BJ (cell line): ENCODE data around the gene HIVEP3. TPM values are rescaled to one million over a fixed set of nuclear protein-coding genes. Genes with fewer than 3 reads are reported as not detected.

Experiments used
- CTCF ChIA-PET: fragments of 350-600 bp; formaldehyde crosslinking; extraction: SDS; loops from one replicate; lab custom pipeline; 2021; ENCODE audit warnings: antibody characterized with exemption, inconsistent platforms; lab: Yijun Ruan, JAX
- POLR2A ChIA-PET: fragments of 300-600 bp; sonication (Branson Sonifier 250); formaldehyde crosslinking; extraction: SDS; loops from one replicate; lab custom pipeline; 2021; ENCODE audit warnings: antibody characterized with exemption; lab: Charles Lee
- DNase-seq: peaks from one replicate; pipeline ENCODE4 v3.0.0-alpha.2; 2011; ENCODE audit warnings: low read depth
- H3K27me3 ChIP-seq: 2 replicates; pipeline ENCODE4 v1.6.0; 2011; ENCODE audit warnings: low read length; ENCODE audit not compliant: control insufficient read depth, insufficient read depth
- H3K36me3 ChIP-seq: 2 replicates; pipeline ENCODE4 v1.5.1; 2011; ENCODE audit warnings: low read length; ENCODE audit not compliant: control insufficient read depth, insufficient read depth
- H3K4me3 ChIP-seq: 2 replicates; pipeline ENCODE4 v1.5.1; 2011; ENCODE audit warnings: low read depth, mild to moderate bottlenecking, control low read depth, low read length
- polyA plus RNA-seq: library from polyadenylated mRNA; depleted of rRNA; stranded (reverse); fragments of >200 nt; gene quantifications from 2 replicates; pipeline ENCODE4 v1.2.3, GENCODE V29; 2011
- TF ChIP-seq, protein P1 (sequence below): IDR thresholded peaks from 2 replicates; pipeline ENCODE4 v1.5.1; 2011; ENCODE audit warnings: low read depth, mild to moderate bottlenecking, control low read depth, inconsistent platforms, low read length, moderate library complexity; ENCODE audit not compliant: insufficient read depth

Gene HIVEP3
- polyA plus RNA-seq, 1 experiment: 4.0 TPM

- TF ChIP-seq, protein P1, sequence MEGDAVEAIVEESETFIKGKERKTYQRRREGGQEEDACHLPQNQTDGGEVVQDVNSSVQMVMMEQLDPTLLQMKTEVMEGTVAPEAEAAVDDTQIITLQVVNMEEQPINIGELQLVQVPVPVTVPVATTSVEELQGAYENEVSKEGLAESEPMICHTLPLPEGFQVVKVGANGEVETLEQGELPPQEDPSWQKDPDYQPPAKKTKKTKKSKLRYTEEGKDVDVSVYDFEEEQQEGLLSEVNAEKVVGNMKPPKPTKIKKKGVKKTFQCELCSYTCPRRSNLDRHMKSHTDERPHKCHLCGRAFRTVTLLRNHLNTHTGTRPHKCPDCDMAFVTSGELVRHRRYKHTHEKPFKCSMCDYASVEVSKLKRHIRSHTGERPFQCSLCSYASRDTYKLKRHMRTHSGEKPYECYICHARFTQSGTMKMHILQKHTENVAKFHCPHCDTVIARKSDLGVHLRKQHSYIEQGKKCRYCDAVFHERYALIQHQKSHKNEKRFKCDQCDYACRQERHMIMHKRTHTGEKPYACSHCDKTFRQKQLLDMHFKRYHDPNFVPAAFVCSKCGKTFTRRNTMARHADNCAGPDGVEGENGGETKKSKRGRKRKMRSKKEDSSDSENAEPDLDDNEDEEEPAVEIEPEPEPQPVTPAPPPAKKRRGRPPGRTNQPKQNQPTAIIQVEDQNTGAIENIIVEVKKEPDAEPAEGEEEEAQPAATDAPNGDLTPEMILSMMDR: no peak
- ChIA-PET POLR2A (no interaction called here), CTCF (interaction anchor here (0.6 to 1.2 kb wide), 4 partner anchors 55 to 655 kb away, joined by 3 to 4 read pairs (median 4); partner anchors contain the start of gene SLFNL1)
- no peaks in the 10 kb centered on the region for H3K27me3 ChIP-seq
- H3K4me3 ChIP-seq: no peak overlapping the region
- no peak for DNase-seq
- no peaks in the 10 kb centered on the region for H3K36me3 ChIP-seq
Measured at GRCh38 chr1:41518471-41518870, 400.3 kb downstream of the HIVEP3 start.

- H3K36me3 ChIP-seq: peaks cover 1% of the 10 kb centered on the region; the same call in 1 of the 2 replicates
- TF ChIP-seq, protein P1: no peak
- no peaks in the 10 kb centered on the region for H3K27me3 ChIP-seq
- H3K4me3 ChIP-seq: no peak overlapping the region
- ChIA-PET CTCF (interaction anchor here (0.8 to 4.8 kb wide), 10 partner anchors 8 to 365 kb away, joined by 3 to 23 read pairs (median 6); no protein-coding TSS in a partner anchor), POLR2A (no interaction called here)
- no peak for DNase-seq
Measured at GRCh38 chr1:41517062-41517438, 401.7 kb downstream of the HIVEP3 start.

DNA sequence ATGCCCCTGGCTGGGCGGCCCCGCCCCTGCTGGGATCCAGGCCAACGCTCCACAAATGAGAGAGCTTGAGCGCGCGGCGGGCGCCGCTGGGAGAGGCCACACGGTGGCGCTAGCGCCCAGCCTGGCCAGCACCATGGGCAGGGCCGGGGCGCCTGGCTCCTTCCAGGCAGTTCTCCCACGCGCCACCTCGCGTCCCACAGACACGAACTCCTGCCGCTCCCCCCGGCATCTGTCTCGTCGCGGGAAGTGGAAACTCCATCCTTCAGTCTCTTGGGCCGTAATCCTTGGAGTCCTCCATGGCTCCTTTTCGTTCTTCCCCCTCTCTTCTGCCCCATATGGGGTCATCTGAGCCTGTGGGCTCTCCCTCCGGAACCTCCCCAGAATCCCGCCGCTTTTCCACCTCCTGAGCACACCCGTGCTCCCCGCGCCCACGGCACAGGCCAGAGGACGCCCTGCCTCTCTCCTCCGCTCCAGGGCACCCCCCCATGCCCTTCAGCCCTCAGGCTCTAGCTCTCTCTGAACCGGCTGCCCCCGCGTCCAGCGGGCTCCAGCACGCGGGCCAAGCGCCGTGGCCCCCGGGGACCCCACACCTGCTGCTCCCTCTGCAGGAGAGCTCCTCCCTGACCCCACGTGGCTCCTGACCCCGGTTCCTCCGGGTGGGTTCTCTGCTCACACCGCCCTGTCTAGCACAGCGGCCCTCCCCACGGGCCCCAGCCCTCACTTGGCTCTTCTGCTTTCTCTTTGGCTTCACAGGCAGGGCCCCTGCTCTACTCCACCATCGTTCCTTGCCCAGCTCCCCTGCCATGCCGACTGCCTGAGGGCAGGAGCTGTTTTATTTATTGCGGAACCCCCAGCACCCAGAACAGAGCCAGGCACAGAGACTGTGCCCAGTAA, 402.3 kb downstream of the HIVEP3 start:
- no peaks in the 10 kb centered on the region for H3K27me3 ChIP-seq
- ChIA-PET POLR2A (interaction anchor here (0.6 kb wide), 1 partner anchor 534 kb away, joined by 4 read pairs; no protein-coding TSS in a partner anchor), CTCF (interaction anchor here (0.6 to 4.8 kb wide), 29 partner anchors 9 to 657 kb away, joined by 3 to 23 read pairs (median 4); partner anchors contain the start of gene EDN2)
- TF ChIP-seq, protein P1: peak; percentile 85
- H3K4me3 ChIP-seq: peak overlapping the region; percentile 31
- H3K36me3 ChIP-seq: peaks cover 1% of the 10 kb centered on the region; the same call in 1 of the 2 replicates
- no peak for DNase-seq

DNA sequence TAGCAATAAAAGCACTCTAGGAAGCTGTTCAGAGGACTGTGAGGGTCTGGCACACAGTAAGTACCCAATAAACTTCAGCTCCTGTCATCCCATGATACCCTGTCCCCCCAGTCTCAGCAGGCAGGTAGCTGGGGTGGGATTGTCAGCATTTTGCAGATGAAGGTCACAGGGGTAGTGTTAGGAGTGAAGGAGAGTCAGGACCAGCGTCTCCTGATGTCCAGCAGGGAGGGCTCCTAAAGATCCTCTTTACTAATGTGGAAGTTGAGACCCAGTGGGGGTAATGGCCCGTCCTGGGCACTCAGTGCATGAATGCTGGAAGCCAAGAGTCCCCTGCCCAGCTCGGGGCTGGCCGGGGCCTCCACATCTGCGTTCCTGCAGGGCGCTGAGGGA, 402.9 kb downstream of the HIVEP3 start:
- TF ChIP-seq, protein P1: no peak
- Histone ChIP-seq H3K4me3 (no peak overlapping the region), H3K27me3 (no peaks in the 10 kb centered on the region), H3K36me3 (peaks cover 1% of the 10 kb centered on the region; the same call in 1 of the 2 replicates)
- ChIA-PET CTCF (interaction anchor here (0.6 to 4.8 kb wide), 28 partner anchors 9 to 658 kb away, joined by 3 to 23 read pairs (median 4); partner anchors contain the start of gene EDN2), POLR2A (interaction anchor here (0.6 kb wide), 1 partner anchor 533 kb away, joined by 4 read pairs; no protein-coding TSS in a partner anchor)
- DNase-seq: no peak

- TF ChIP-seq, protein P1: no peak
- Histone ChIP-seq H3K27me3 (no peaks in the 10 kb centered on the region), H3K36me3 (peaks cover 1% of the 10 kb centered on the region; the same call in 1 of the 2 replicates), H3K4me3 (no peak overlapping the region)
- CTCF ChIA-PET: interaction anchor here (0.7 to 4.8 kb wide), 20 partner anchors 8 to 658 kb away, joined by 3 to 23 read pairs (median 5); no protein-coding TSS in a partner anchor
- POLR2A ChIA-PET: no interaction called here
- DNase-seq: no peak
Measured at GRCh38 chr1:41515131-41515678, 403.5 kb downstream of the HIVEP3 start.
